Measurements from ENCODE around the gene AADACL2.

AADACL2 gene

DNA sequence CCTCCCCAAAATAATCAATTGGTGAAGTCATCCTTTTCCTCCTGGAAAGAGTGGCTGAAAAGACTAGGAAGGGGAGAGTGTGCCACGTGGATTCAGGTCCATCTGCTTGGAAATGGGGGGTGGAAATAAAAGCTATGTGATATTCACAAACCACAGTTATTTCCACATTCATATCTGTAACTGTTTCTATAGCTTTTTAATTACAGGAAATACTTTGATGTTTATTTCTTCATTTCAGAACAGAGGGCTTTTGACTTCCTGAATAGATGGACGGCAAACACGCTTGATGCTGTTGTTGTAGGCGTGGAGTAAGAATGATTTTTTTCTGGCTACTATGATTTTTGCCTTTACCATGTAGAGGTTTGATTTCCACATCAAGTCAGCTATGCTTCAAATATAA, 10.1 kb downstream of the AADACL2 start:
- TF ChIP-seq, protein P1, sequence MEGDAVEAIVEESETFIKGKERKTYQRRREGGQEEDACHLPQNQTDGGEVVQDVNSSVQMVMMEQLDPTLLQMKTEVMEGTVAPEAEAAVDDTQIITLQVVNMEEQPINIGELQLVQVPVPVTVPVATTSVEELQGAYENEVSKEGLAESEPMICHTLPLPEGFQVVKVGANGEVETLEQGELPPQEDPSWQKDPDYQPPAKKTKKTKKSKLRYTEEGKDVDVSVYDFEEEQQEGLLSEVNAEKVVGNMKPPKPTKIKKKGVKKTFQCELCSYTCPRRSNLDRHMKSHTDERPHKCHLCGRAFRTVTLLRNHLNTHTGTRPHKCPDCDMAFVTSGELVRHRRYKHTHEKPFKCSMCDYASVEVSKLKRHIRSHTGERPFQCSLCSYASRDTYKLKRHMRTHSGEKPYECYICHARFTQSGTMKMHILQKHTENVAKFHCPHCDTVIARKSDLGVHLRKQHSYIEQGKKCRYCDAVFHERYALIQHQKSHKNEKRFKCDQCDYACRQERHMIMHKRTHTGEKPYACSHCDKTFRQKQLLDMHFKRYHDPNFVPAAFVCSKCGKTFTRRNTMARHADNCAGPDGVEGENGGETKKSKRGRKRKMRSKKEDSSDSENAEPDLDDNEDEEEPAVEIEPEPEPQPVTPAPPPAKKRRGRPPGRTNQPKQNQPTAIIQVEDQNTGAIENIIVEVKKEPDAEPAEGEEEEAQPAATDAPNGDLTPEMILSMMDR (IDR thresholded peaks at IDR 0.05; ENCODE audit: low read depth, low read length), result no peak
- TF ChIP-seq EZH2phosphoT487 (IDR thresholded peaks at IDR 0.05; ENCODE audit: low read depth), result no peak
- no peak overlapping the region for H3K27ac ChIP-seq (ENCODE audit: low read length)
- no peaks in the 10 kb centered on the region for H3K79me2 ChIP-seq (ENCODE audit: low read length)
- H3K27me3 ChIP-seq (ENCODE audit: low read depth, low read length), result no peaks in the 10 kb centered on the region
- H3K36me3 ChIP-seq (replicated peaks; ENCODE audit: low read depth, low read length), result no peaks in the 10 kb centered on the region
- no peak overlapping the region for H2AFZ ChIP-seq (ENCODE audit: low read depth, low read length)
- no peak overlapping the region for H3K4me3 ChIP-seq (ENCODE audit: low read length)
- no peak overlapping the region for H3K9ac ChIP-seq (ENCODE audit: low read length)
- no peaks in the 10 kb centered on the region for H3K4me1 ChIP-seq (ENCODE audit: low read length)
- no peaks in the 10 kb centered on the region for H3K9me3 ChIP-seq (ENCODE audit: insufficient read depth, low read length)
- no peaks in the 10 kb centered on the region for H4K20me1 ChIP-seq (ENCODE audit: insufficient read depth, low read length)
- H3K4me2 ChIP-seq (ENCODE audit: low read length), result no peak overlapping the region

DNA sequence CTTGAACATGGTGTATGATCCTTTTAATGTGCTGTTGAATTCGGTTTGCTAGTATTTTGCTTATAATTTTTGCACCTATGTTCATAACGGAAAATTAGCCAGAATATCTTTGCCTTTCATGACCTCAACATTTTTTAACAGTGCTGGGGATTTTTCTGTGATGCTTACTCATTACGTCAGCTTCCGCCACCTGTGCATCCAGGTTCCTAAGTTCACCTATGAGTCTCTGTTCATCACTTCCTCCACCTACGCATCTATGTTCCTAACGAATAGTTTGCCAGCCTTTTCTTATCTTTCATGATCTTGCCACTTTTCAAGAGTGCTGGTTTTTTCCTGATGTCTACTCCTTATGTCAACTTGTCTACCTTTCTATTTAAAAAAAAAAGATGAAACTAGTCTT, 16.5 kb downstream of the AADACL2 start:
- H2AFZ ChIP-seq (ENCODE audit: low read depth, low read length), result no peak overlapping the region
- H3K4me1 ChIP-seq (ENCODE audit: low read length), result no peaks in the 10 kb centered on the region

DNA sequence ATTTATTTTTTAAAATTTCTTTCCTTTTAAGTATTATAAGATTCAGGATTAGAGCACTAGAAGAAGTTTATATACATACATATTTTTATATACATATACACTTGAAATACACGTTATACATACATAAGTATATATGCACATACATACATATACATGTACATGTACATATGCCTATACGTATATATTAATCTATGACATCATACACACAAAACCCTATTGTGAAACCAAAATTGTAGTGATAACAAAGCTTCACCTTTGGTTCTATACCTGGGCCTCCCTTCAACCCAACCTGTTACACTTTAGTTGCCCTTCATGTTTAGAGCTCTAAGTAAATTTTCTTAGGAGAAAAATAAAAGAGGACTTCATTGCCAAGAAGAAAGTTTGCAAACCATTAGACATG, 17.0 kb downstream of the AADACL2 start:
- TF ChIP-seq, protein P1 (IDR thresholded peaks at IDR 0.05; ENCODE audit: low read depth, low read length), result no peak
- TF ChIP-seq EZH2phosphoT487 (IDR thresholded peaks at IDR 0.05; ENCODE audit: low read depth), result no peak
- Histone ChIP-seq H3K4me1 (ENCODE audit: low read length) (no peaks in the 10 kb centered on the region), H3K79me2 (ENCODE audit: low read length) (no peaks in the 10 kb centered on the region), H2AFZ (ENCODE audit: low read depth, low read length) (no peak overlapping the region), H4K20me1 (ENCODE audit: insufficient read depth, low read length) (no peaks in the 10 kb centered on the region), H3K9ac (ENCODE audit: low read length) (no peak overlapping the region), H3K36me3 (replicated peaks; ENCODE audit: low read depth, low read length) (no peaks in the 10 kb centered on the region), H3K27me3 (ENCODE audit: low read depth, low read length) (no peaks in the 10 kb centered on the region), H3K4me3 (ENCODE audit: low read length) (no peak overlapping the region), H3K27ac (ENCODE audit: low read length) (no peak overlapping the region), H3K4me2 (ENCODE audit: low read length) (no peak overlapping the region), H3K9me3 (ENCODE audit: insufficient read depth, low read length) (no peaks in the 10 kb centered on the region)

More for the DNA sequence above, 16.5 kb downstream of the AADACL2 start:
- Histone ChIP-seq H3K27me3 (ENCODE audit: low read depth, low read length) (no peaks in the 10 kb centered on the region), H3K79me2 (ENCODE audit: low read length) (no peaks in the 10 kb centered on the region), H3K4me2 (ENCODE audit: low read length) (no peak overlapping the region), H3K9ac (ENCODE audit: low read length) (no peak overlapping the region), H3K9me3 (ENCODE audit: insufficient read depth, low read length) (no peaks in the 10 kb centered on the region), H3K36me3 (replicated peaks; ENCODE audit: low read depth, low read length) (no peaks in the 10 kb centered on the region), H3K27ac (ENCODE audit: low read length) (no peak overlapping the region), H4K20me1 (ENCODE audit: insufficient read depth, low read length) (no peaks in the 10 kb centered on the region), H3K4me3 (ENCODE audit: low read length) (no peak overlapping the region)
- TF ChIP-seq, protein P1 (IDR thresholded peaks at IDR 0.05; ENCODE audit: low read depth, low read length), result no peak
- no peak for TF ChIP-seq EZH2phosphoT487 (IDR thresholded peaks at IDR 0.05; ENCODE audit: low read depth)

DNA sequence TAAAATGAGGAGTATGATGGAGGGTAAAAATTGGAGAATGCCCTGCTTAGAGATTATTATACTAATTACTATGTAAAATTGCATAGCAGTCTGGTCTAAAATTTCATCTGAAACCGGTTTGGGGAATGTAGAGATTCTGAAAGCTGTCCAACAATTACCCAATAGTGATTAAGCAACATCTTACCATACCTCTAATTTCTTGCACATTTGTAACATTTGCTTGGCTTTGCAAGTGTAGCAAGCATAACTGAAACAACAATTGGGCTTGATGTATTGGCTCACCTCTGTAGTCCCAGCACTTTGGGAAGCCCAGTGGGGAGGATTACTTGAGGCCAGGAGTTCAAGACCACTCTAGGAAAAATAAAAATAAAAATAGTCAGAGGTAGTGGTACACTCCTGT, 17.4 kb downstream of the AADACL2 start:
- Histone ChIP-seq H3K36me3 (replicated peaks; ENCODE audit: low read depth, low read length) (no peaks in the 10 kb centered on the region), H4K20me1 (ENCODE audit: insufficient read depth, low read length) (no peaks in the 10 kb centered on the region)

More for the DNA sequence above, 17.4 kb downstream of the AADACL2 start:
- Histone ChIP-seq H2AFZ (ENCODE audit: low read depth, low read length) (no peak overlapping the region), H3K9me3 (ENCODE audit: insufficient read depth, low read length) (no peaks in the 10 kb centered on the region), H3K9ac (ENCODE audit: low read length) (no peak overlapping the region), H3K4me1 (ENCODE audit: low read length) (no peaks in the 10 kb centered on the region), H3K4me3 (ENCODE audit: low read length) (no peak overlapping the region), H3K27me3 (ENCODE audit: low read depth, low read length) (no peaks in the 10 kb centered on the region), H3K79me2 (ENCODE audit: low read length) (no peaks in the 10 kb centered on the region), H3K27ac (ENCODE audit: low read length) (no peak overlapping the region), H3K4me2 (ENCODE audit: low read length) (no peak overlapping the region)
- TF ChIP-seq EZH2phosphoT487 (IDR thresholded peaks at IDR 0.05; ENCODE audit: low read depth), result no peak
- TF ChIP-seq, protein P1 (IDR thresholded peaks at IDR 0.05; ENCODE audit: low read depth, low read length), result no peak
